AG08395 (cell line): Measurements from ENCODE around the gene LHFPL2.
A peak's percentile ranks its signal among the peaks of the same experiment; 100 is the strongest.
"Not testable (repeated sequence)": the region's sequence is repeated elsewhere in the genome, so short reads cannot be mapped to it uniquely, and the experiment has no call there.

Source experiments
- DNase-seq: peaks from one replicate; pipeline ENCODE4 v3.0.0; 2012; ENCODE audit warnings: mixed read lengths, low spot score

LHFPL2 gene, protein sequence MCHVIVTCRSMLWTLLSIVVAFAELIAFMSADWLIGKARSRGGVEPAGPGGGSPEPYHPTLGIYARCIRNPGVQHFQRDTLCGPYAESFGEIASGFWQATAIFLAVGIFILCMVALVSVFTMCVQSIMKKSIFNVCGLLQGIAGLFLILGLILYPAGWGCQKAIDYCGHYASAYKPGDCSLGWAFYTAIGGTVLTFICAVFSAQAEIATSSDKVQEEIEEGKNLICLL

GRCh38 chr5:78648359-78649210, at the start of gene LHFPL2:
LHFPL2 (minus strand) TSS chr5:78648772; CDS start chr5:78510213, 138,559 bp downstream.
- DNase-seq, result peak; percentile 79

GRCh38 chr5:78696637-78697036, 48.1 kb upstream of the LHFPL2 start:
- DNase-seq, result no peak

- not testable (repeated sequence) for DNase-seq
These were observed 47.5 kb upstream of the LHFPL2 start for GRCh38 chr5:78696052-78696451.

DNA sequence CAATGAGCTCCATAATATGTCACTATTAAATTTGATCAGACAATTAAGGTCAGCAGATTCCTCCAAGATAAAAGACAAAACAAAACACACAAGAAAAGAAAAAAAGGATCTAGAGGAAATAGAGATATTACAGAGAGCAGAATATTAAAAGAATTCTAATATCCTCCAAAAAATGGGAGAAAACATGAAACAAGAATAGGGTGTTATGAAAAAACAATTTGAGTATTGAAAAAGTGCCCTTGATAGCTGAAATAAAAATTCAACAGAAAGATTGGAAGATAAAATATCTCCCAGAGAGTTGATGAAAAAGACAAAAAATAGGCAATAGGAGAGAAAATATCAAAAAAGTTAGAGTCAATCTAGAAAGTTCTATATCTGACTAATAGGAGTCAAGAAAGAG, 44.8 kb upstream of the LHFPL2 start:
- DNase-seq, result no peak

GRCh38 chr5:78691084-78691960, 42.8 kb upstream of the LHFPL2 start:
- DNase-seq, result no peak

DNA sequence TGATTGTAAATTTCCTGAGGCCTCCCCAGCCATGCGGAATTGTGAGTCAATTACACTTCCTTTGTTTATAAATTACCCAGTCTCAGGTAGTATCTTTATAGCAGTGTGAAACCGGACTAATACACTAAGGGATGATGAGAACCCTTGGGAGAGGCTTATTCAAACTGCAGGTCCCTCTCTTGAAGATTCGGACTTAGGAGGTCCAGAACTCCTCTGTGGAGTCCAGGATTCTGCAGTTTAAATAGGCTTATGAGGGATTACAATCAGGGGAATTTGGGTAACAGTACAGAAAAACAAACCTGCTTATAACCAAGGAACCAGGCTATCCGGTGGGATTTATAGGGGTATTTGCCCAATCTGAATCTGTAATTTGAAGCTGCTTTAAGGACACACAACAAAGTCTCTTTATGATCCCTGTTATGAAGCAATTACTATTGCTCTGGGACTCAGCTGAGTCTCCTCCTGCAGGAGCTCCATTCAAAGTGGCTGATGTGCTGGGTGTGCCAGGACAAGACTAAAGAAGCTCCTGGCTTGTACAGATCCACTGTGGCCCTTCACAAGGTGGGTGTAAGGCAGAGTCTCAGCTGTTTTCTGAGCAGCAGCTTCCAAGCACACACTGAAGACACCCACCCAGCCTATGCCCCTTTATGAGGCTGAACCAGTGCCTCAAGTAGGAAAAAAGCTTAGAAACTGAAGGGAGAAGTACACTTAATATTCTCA, 41.8 kb upstream of the LHFPL2 start:
- DNase-seq, result no peak

DNA sequence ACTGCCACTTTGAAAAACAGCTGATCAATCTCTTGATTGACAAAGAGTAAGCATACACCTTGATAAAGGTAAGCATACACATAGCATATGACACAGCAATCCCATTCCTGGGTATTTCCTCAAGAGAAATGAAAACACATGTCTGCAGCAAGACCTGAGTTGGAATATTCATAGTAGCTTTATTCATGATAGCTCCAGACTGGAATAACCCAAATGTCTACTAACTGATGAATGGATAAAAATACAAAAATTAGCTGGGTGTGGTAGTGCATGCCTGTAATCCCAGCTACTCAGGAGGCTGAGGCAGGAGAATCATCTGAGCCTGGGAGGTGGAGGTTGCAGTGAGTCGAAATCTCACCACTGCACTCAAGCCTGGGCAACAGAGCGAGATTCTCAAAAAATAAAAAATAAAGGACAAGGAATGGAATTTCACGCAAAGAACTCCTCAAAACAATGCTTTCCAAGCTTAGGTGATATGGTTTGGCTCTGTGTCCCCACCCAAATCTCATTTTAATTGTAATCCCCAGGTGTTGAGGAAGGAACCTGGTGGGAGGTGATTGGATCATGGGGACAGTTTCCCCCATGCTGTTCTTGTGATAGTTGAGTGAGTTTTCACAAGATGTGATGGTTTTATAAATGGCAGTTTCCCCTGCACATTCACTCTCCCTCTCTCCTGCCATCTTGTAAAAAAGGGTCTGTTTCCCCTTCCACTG, 41.1 kb upstream of the LHFPL2 start:
- no peak for DNase-seq

DNA sequence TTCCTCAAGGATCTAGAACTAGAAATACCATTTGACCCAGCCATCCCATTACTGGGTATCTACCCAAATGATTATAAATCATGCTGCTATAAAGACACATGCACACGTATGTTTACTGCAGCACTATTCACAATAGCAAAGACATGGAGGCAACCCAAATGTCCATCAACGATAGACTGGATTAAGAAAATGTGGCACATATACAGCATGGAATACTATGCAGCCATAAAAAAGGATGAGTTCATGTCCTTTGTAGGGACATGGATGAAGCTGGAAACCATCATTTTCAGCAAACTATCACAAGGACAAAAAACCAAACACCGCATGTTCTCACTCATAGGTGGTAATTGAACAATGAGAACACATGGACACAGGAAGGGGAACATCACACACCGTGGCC, 38.9 kb upstream of the LHFPL2 start:
- DNase-seq, result not testable (repeated sequence)

DNA sequence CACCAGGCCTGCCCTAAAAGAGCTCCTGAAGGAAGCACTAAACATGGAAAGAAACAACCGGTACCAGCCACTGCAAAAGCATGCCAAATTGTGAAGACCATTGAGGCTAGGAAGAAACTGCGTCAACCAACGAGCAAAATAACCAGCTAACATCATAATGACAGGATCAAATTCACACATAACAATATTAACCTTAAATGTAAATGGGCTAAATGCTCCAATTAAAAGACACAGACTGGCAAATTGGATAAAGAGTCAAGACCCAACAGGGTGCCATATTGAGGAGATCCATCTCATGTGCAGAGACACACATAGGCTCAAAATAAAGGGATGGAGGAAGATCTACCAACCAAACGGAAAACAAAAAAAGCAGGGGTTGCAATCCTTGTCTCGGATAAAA, 35.3 kb upstream of the LHFPL2 start:
- not testable (repeated sequence) for DNase-seq

GRCh38 chr5:78679905-78680304, 31.3 kb upstream of the LHFPL2 start:
- DNase-seq, result no peak

DNA sequence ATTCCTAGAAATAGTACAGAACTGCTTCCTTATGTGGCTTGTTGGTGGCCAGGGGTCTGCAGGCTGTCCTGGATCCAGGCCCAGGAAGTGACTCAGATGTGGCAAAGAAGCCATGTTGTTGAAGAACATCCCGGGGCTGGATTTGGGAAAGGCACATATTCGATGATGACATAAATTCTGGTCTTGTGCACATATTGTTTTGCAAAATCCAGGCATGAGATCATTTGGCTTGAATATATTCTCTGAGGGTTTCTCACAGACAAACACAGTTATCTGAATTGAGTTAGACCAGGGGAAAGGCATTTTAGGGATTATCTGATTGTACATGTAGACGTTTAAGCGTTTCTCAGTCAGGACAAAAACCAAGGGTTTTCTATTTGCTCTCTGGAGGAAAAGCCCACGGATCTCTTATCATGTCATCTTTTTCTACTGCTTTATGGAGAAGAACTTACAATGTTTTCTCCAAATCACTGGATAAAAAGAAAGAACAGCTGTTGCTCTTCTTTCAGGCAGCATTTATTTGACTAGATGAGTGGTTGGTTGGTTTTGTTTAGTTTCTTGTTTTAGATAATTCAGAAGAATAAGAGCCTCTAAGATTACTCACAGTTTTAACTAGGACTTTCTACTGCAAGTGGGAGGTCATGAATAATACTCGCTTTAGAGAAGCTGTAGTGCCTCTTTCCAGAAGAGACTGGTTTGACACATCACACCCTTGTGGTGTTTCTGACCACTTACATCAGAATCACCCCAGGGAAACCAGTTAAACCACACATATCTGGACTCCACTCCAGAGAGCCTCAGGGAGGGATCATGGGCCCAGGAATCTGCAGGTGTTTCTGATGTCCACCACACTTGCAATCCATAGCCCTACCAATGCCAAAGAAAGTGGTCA, 29.5 kb upstream of the LHFPL2 start:
- DNase-seq, result peak; percentile 83

DNA sequence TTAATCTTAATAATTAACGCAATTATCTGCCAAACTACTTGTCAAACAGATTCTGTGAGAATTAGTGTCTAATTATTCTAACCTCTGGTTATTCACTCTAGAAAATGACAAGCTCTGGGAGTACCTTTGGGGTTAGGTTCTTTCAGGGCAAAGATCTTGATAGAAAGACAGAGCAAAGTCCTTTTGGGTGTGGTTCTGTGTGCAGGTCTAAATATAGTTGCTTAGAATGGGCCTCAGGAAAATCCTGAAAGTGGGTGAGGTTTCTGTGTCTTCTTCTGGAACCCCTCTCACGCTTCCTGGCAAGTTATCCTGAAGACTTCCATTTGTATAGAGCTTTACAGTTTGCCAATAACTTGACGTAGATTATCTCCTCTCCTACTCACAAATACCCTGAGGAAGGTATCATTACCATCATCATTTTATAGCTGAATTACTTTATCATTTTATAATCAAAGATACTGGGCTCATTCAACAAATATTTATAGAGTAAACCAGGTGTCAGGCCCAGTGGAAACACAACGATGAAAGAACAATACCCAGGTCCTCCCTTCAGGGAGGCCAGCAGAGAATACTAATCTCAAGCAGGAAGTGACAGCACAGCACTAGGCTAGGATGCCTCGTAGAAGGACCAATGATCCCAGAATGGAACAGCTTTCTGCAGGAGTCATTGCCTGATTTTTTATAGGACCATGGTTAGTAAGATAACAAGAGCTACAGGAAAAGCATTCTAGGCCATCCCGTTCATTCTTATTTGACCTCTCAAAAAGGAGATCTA, 27.6 kb upstream of the LHFPL2 start:
- no peak for DNase-seq

GRCh38 chr5:78673827-78674226, 25.3 kb upstream of the LHFPL2 start:
- not testable (repeated sequence) for DNase-seq

GRCh38 chr5:78672154-78672553, 23.6 kb upstream of the LHFPL2 start:
- no peak for DNase-seq

DNA sequence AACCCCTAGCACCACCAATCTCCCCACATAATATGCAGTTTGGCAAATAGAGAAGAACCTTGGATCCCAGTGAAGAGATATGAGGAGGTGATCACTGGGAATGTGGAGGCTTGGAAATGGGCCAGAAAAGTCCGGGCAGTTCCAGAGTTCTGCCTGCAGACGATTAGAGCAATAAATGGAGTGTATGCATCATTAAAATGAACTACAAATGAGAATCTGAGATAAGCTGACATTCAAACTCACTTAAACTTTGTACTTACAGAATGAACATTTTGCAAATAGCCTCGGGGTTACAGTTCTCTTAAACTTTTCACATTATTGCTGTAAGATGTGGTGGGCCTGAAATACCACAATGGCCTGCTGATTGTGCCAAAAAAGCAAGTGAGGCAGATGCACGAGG, 23.0 kb upstream of the LHFPL2 start:
- DNase-seq, result no peak

DNA sequence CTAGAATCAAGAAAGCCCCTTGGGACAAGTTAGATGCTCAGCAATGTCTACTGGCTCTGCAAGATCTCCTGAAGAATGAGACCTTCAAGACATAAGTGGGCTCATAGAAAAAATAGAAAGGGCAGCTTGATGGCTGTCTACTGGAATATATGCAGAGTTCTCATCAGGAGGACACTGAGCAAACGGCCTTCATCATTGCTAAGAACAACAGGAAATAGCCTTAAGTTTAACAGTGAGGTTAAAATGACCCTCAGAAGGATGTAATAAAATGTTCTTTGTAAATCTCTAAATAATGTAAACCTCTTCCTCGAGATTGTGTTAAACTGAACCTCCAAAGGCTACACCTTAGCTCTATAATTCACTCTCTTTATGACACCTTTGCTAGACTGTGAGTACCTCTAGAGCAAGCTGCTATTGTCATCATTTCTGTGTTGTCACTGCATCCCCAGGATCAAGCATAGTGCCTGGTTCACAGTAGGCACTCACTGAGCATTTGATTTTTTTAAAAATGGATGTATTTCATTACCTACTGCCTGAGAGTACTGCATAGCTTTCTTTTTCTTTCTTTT, 22.2 kb upstream of the LHFPL2 start:
- no peak for DNase-seq

GRCh38 chr5:78669331-78669730, 20.8 kb upstream of the LHFPL2 start:
- no peak for DNase-seq

DNA sequence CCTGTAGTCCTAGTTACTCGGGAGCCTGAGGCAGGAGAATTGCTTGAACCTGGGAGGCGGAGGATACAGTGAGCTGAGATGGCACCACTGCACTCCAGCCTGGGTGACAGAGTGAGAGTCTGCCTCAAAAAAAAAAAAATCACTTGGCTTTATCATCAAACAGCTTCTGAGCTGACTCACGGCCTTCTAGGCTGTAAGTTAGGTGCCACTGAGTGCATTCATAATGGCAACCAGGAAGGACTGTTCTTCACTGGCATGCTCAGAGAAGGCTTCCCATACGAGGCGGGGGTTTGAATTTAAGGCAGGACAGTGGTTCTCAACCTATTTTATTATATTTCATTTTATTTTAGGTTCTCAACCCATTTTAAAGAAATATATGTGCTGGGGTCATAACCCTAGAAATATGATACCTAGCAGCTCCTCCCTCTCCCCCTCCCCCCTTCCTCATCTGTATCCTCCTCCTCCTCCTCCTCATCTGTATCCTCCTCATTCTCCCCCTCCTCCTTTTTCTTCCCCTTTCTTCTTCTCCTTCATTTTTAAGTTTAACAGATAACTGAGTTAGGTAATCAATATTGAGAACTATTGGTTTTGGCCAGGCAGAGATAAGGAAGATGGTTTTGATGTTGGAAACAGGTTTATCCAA, 19.0 kb upstream of the LHFPL2 start:
- no peak for DNase-seq
